Measurements from ENCODE around the gene TCF7L1. TPM values are rescaled to one million over a fixed set of nuclear protein-coding genes. Genes with fewer than 3 reads are reported as not detected.

Gene TCF7L1
- total RNA-seq, 1 experiment from 2014 or later, result 2.8 TPM

DNA sequence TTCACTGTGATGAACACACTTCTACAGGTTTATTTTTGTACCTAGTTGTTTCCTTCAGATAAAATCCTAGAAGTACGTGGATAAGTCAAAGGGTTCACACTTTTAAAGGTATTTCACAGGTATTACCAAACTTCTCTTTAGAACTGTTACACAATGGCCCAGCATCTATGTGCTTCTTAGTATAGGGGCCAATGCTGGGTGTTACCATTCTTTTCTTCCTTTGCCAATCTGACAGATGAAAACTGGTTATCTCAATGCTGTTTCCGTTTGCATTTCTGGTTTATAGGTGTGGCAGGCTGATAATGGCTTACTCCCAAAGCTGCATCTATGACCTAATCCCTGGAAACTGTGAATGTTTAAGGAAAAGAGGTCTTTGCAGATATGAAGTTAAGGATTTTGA, 2.8 kb upstream of the TCF7L1 start:
- BruUV-seq (replicated peaks), result no TSS peak
- peaks cover 7% of the 10 kb centered on the region for H3K4me1 ChIP-seq (replicated peaks; ENCODE audit: insufficient read depth)
- ChIA-PET POLR2A (ENCODE audit: unreplicated experiment) (no interaction called here), CTCF (interaction anchor here (0.7 kb wide), 1 partner anchor 191 kb away, joined by 6 read pairs; no protein-coding TSS in a partner anchor)
- no peak overlapping the region for H3K4me3 ChIP-seq
- no peaks in the 10 kb centered on the region for H4K20me1 ChIP-seq (ENCODE audit: insufficient read depth)
- H3K36me3 ChIP-seq (ENCODE audit: low read depth), result no peaks in the 10 kb centered on the region
- intact Hi-C loops (cut with micrococcal nuclease; ENCODE audit: unreplicated experiment), result loop anchor here (5.0 kb wide), 1 partner anchor 203 kb away; no protein-coding TSS in a partner anchor
- no peaks in the 10 kb centered on the region for H3K79me2 ChIP-seq (ENCODE audit: low read depth)
- H3K9me2 ChIP-seq (ENCODE audit: insufficient read depth), result no peaks in the 10 kb centered on the region
- H2AFZ ChIP-seq, result no peak overlapping the region
- H3K4me2 ChIP-seq, result no peak overlapping the region
- H3K27ac ChIP-seq, result no peak overlapping the region
- TF ChIP-seq EZH2 (IDR thresholded peaks at IDR 0.05; ENCODE audit: low read depth) (no peak), CTCF (conservative IDR thresholded peaks at IDR 0.05) (no peak)
- peak in 1 of 2 experiments; percentile 78 for DNase-seq
- no peaks in the 10 kb centered on the region for H3K27me3 ChIP-seq (ENCODE audit: insufficient read depth, low read depth)
- peaks cover 8% of the 10 kb centered on the region; the same call in 1 of the 2 replicates for H3F3A ChIP-seq (ENCODE audit: insufficient read depth, low read depth)
- no peaks in the 10 kb centered on the region for H3K9me3 ChIP-seq (ENCODE audit: insufficient read depth, low read depth)

DNA sequence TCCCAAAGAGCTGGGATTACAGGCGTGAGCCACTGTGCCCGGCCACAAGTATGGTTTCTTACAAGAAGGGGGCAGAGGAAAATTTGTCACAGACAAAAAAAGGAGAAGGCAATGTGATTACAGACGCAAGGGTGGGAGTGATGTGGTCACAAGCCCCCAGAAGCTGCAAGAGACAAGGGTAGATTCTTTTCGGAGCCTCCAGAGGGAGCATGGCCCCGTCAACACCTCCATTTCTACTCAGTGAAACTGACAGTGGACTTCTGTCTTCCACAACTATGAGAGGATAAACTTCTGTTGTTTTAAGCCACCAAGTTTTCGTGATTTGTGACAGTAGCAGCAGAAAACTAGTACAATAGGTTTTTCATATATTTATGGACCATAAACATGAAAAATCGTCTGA, 2.1 kb upstream of the TCF7L1 start:
- ChIA-PET POLR2A (ENCODE audit: unreplicated experiment) (no interaction called here), CTCF (no interaction called here)
- TF ChIP-seq CTCF (conservative IDR thresholded peaks at IDR 0.05) (no peak), EZH2 (IDR thresholded peaks at IDR 0.05; ENCODE audit: low read depth) (no peak)
- Histone ChIP-seq H3K9me2 (ENCODE audit: insufficient read depth) (no peaks in the 10 kb centered on the region), H4K20me1 (ENCODE audit: insufficient read depth) (no peaks in the 10 kb centered on the region), H3F3A (ENCODE audit: insufficient read depth, low read depth) (peaks cover 12% of the 10 kb centered on the region; the same call in 1 of the 2 replicates), H3K4me3 (no peak overlapping the region), H3K4me1 (replicated peaks; ENCODE audit: insufficient read depth) (peaks cover 7% of the 10 kb centered on the region), H3K79me2 (ENCODE audit: low read depth) (no peaks in the 10 kb centered on the region), H3K4me2 (no peak overlapping the region), H2AFZ (no peak overlapping the region), H3K27ac (no peak overlapping the region), H3K36me3 (ENCODE audit: low read depth) (no peaks in the 10 kb centered on the region), H3K27me3 (ENCODE audit: insufficient read depth, low read depth) (no peaks in the 10 kb centered on the region), H3K9me3 (ENCODE audit: insufficient read depth, low read depth) (no peaks in the 10 kb centered on the region)
- intact Hi-C loops (cut with micrococcal nuclease; ENCODE audit: unreplicated experiment), result loop anchor here (5.0 kb wide), 1 partner anchor 204 kb away; no protein-coding TSS in a partner anchor
- DNase-seq, result no peak
- BruUV-seq (replicated peaks), result no TSS peak

DNA sequence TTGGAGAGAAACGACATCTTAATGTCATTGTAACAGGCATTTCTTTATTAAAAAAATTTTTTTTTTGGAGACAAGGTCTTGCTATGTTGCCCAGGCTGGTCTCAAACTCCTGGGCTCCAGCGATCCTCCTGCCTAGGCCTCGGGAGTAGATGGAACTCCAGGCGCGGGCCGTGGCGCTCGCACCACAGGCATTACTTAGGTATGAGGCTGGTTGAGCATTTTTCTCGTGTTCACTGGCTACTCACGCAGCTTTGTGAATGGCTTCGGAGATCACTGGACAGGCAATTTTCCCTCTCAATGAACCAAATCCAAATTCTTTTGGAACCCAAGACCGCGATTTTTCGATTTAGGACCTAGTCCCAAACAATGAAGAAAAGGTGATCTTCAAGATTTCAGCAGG, 795 bp upstream of the TCF7L1 start:
- no peaks in the 10 kb centered on the region for H4K20me1 ChIP-seq (ENCODE audit: insufficient read depth)
- peak overlapping the region; percentile 70 for H3K4me2 ChIP-seq
- peak overlapping the region; percentile 75 for H2AFZ ChIP-seq
- no peaks in the 10 kb centered on the region for H3K9me3 ChIP-seq (ENCODE audit: insufficient read depth, low read depth)
- no peak overlapping the region for H3K27ac ChIP-seq
- CTCF ChIA-PET, result no interaction called here
- POLR2A ChIA-PET (ENCODE audit: unreplicated experiment), result interaction anchor here (0.6 kb wide), 1 partner anchor 125 kb away, joined by 3 read pairs; no protein-coding TSS in a partner anchor
- peaks cover 12% of the 10 kb centered on the region; the same call in 1 of the 2 replicates for H3F3A ChIP-seq (ENCODE audit: insufficient read depth, low read depth)
- intact Hi-C loops (cut with micrococcal nuclease; ENCODE audit: unreplicated experiment), result loop anchor here (5.0 kb wide), 1 partner anchor 205 kb away; no protein-coding TSS in a partner anchor
- no peak for TF ChIP-seq EZH2 (IDR thresholded peaks at IDR 0.05; ENCODE audit: low read depth)
- no peak for TF ChIP-seq CTCF (conservative IDR thresholded peaks at IDR 0.05)
- DNase-seq, result no peak
- no peaks in the 10 kb centered on the region for H3K9me2 ChIP-seq (ENCODE audit: insufficient read depth)
- H3K36me3 ChIP-seq (ENCODE audit: low read depth), result no peaks in the 10 kb centered on the region
- H3K4me3 ChIP-seq, result peak overlapping the region; percentile 62
- peaks cover 7% of the 10 kb centered on the region for H3K4me1 ChIP-seq (replicated peaks; ENCODE audit: insufficient read depth)
- BruUV-seq (replicated peaks), result no TSS peak
- no peaks in the 10 kb centered on the region for H3K27me3 ChIP-seq (ENCODE audit: insufficient read depth, low read depth)
- H3K79me2 ChIP-seq (ENCODE audit: low read depth), result no peaks in the 10 kb centered on the region
